Ovary (tissue), 3 donors: ENCODE results near the gene SLC6A12.

ENCODE experiments used
- POLR2A ChIP-seq: fragments of 450-650 bp; IDR thresholded peaks from one replicate; pipeline ENCODE4 v1.6.1; 2017; ENCODE audit warnings: antibody characterized with exemption, mild to moderate bottlenecking, moderate library complexity
- TF ChIP-seq, protein P1 (sequence below), 3 donors: fragments of 450-650 bp in 2 of 3; fragments of 200-600 bp in 1 of 3; IDR thresholded peaks; one replicate each; pipeline versions ENCODE4 v1.5.1 to v1.8.0; 2016 to 2022; ENCODE audit warnings: antibody characterized with exemption in 3 of 3, mild to moderate bottlenecking in 1 of 3
- donor health status: DM: no; HTN: no; CAD: no.

DNA sequence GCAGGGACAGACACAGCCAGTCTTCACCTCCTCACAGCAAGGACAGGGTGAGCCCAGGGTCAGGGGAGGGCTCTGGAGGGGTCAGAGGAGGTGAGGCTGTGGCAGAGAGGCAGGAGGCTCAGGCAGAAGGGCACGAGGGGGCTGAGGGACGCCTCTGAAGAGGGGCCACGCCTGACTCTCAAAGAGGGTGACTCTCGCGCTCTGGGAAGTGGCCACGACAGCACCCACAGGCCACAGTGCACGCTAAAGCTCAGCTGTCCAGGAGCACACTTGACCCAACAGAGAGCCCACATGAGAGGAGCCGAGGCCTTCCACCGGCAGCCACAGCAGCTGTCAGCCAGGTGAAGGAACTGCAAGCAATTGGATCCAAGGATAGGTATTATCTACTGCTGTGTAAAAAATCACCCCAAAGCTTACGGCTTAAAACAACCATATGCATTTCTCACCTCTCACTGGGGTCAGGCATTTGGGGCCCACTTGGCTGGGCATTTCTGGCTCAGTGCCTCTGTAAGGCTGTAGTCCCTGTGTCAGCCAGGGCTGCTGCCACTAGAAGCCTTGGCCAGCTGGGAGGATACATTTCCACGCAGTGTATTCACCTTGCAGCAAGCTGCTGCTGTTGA is 27.8 kb downstream of the SLC6A12 start:
- TF ChIP-seq, protein P1, sequence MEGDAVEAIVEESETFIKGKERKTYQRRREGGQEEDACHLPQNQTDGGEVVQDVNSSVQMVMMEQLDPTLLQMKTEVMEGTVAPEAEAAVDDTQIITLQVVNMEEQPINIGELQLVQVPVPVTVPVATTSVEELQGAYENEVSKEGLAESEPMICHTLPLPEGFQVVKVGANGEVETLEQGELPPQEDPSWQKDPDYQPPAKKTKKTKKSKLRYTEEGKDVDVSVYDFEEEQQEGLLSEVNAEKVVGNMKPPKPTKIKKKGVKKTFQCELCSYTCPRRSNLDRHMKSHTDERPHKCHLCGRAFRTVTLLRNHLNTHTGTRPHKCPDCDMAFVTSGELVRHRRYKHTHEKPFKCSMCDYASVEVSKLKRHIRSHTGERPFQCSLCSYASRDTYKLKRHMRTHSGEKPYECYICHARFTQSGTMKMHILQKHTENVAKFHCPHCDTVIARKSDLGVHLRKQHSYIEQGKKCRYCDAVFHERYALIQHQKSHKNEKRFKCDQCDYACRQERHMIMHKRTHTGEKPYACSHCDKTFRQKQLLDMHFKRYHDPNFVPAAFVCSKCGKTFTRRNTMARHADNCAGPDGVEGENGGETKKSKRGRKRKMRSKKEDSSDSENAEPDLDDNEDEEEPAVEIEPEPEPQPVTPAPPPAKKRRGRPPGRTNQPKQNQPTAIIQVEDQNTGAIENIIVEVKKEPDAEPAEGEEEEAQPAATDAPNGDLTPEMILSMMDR (IDR thresholded peaks at IDR 0.05): no peak
- TF ChIP-seq POLR2A: no peak
